NCI-H2107 (cell line): ENCODE measurements around the gene DBNL.

ENCODE experiments used
- DNase-seq: peaks from one replicate; lab custom pipeline; 2025; lab: John Stamatoyannopoulos, UW

DBNL gene

DNA sequence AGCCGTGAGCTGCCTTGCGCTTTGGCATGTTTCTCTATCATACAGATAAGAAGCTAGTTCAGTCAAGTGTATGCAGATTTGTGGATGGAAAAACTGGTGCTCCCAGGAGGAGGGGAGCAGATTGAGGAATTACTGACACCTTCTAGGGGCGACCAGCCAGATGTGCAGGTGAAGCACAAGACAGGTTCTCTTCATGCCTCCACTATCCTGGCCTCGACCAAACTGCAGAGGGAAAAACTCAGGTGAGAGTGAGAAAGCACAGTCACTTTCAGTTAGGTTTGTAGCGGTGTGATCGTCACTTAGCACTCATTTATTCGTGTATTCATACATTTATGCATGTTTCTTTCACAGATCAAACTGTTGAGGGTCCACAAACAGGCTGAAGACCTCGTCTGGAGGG is 600 bp upstream of the DBNL start:
- DNase-seq, result no peak

- DNase-seq, result no peak
Observed at GRCh38 chr7:44045226-44046014, 918 bp downstream of the DBNL start.

GRCh38 chr7:44046321-44047061 is 2.0 kb downstream of the DBNL start:
- DNase-seq, result no peak

DNA sequence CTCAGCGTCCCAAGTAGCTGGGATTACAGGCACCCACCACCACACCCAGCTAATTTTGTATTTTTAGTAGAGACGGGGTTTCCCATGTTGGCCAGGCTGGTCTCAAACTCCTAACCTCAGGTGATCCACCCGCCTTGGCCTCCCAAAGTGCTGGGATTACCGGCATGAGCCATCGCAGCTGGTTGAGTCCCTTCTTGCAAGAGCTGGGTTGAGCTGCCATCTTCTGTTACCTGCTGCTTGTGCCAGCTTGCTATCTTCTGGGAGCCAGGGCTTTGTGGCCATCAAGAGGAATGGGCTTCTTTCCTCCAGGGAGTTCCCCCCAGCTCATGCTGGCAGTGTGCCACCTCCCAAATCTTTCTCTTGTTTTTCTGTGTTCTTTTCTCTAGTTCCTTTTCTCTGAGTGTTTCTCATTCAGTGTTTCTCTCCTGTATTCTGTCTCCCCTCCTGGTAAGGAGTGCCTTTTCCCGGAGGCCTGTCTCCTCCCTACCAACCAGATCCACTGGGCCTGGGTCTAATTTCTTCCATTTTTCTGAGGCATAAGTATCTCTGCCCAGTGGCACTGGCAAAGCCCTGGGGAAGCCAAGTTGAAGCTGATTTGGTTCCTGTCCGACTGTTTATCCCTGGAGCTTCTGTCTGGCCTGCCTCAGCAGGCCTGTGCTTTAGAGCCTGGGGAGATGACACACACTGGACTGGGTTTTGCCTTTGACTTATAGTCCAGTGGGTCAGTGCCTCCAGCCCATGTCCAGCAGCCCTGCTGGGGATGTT is 3.7 kb downstream of the DBNL start:
- no peak for DNase-seq

DNA sequence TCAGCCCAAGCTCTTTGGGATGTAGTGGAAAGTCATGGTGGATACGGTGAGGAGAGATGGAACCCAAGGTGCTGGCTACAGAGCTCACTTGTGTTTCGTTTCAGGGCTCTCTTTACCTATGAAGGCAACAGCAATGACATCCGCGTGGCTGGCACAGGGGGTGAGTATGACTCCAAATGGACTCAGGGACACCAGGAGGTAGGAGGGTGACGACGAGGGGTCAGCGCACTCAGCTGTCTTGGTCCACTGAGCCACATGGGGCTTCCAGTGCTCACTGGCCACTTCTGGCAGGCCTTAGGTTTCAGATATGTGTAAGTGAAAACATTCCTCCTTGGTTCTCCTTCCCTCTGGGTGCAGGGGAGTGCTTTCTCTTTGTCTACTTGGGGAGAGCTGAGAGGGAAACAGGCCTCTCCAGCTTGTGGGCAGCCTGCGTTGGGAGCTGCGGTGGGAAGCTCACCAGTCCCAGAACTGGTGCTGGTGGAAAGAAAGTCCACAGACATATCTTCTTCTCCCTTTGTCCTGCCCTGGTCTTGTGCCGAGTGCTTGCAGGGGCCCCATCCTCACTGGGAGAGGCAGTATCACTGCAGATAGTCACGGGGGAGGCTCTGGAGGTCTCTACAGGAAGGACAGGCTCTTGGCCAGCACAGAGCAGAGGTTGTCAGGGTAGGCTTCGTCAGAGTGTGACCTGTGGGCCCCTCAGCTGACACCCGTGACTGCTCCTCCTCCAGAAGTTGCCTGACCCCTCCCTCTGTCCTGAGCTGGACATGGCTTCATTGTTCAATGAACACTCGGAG is 5.8 kb downstream of the DBNL start:
- DNase-seq, result no peak

DNA sequence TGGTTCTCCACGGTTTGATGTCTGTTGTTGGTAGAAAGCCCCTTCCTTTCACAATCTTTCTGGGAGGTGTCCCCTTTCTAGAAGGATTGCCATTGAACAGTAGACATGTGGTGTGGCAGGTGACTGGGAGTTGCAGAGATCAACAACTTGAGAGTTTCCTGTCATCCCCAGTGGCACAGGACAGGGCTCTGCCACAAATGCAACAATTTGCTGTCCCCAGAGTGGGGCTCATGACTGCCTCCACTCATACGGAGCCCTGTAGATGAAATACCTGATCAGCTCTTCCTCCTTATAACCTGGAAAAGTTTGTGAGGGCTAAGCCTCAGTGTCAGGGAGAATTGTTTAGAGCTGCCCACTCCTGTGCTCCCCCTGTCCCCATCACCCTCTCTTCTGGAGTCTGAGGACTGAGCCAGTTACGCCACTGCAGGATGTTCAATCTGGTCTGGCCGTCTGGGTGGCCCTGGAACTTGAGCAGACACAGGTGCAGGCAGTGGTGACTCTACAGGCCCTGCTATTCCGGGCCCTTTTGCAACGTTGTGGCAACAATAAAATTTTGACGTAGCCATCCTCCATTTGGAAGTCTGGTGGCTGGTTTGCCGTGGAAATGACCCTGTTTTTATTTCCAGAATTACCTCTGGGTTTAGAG is 6.5 kb downstream of the DBNL start:
- no peak for DNase-seq

GRCh38 chr7:44051611-44052220 is 7.2 kb downstream of the DBNL start:
- no peak for DNase-seq

DNA sequence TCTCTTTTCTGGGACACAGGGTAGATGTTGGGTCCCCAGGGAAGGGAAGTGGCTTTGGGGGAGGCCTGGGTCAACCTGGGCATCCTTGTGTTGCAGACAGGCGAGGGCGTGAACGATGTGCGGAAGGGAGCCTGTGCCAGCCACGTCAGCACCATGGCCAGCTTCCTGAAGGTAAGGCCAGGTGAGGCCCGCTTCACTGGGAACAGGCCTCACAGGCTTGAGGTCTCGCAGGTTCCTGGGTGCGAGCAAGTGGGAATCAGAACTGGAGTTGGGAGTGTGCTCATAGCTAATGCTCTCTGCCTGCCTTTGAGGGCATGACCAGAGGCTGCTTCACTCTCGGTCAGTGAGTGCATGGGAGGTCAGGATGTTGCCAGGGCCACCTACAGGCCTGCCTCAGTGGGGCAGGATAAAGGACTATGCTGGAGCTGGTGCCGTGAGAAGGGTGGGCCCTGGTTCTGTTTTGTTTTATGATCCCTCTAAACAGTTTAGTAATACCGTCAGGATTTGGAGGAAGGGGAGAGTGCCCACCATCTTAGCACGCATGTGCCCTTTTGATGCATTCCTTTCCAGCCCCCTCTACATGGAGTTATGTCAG is 8.4 kb downstream of the DBNL start:
- no peak for DNase-seq

DNA sequence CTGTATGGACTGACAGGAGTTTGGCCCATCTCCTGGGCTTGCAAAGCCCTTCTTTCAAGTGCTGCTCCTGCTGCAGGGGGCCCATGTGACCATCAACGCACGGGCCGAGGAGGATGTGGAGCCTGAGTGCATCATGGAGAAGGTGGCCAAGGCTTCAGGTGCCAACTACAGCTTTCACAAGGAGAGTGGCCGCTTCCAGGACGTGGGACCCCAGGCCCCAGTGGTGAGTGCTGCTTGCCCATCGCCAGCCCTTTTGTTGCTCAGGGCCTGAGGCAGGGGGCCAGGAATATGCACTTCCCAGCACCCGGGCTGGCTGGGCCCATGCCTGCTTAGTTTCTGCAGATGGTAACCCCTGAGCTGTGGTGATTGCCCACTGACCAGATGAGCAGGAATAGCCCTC is 12.2 kb downstream of the DBNL start:
- DNase-seq, result no peak

DNA sequence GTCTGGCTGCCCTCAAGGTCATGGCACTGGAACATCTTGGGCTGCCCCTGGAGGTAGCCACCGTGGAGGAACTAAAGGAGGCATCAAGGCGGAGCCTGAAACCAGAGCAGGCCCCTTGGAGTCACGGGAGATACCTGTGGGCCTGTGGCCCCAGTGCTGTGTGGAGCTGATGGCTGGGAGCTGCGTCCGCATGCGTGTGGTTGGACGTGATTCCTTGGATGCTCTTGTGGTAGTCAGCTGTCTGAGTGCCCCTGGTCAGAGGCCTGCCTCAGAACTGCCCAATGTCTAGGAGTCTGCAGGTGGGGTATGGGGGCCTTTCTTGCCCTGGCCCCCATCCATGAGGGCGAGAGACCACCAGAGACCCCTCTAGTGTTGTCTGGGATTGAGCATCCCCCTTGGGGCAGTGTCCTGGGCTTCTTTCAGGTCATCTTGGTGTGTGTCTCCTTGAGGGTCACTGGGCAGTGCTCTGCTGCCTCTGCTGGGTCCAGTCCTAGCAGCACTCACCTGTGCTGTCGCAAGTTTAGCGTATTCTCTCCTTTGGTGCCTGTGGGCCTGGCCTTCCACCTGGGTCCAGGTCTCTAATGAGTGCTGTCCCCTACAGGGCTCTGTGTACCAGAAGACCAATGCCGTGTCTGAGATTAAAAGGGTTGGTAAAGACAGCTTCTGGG is 12.8 kb downstream of the DBNL start:
- no peak for DNase-seq

- no peak for DNase-seq
Observed at GRCh38 chr7:44057849-44058758, 13.6 kb downstream of the DBNL start.

DNA sequence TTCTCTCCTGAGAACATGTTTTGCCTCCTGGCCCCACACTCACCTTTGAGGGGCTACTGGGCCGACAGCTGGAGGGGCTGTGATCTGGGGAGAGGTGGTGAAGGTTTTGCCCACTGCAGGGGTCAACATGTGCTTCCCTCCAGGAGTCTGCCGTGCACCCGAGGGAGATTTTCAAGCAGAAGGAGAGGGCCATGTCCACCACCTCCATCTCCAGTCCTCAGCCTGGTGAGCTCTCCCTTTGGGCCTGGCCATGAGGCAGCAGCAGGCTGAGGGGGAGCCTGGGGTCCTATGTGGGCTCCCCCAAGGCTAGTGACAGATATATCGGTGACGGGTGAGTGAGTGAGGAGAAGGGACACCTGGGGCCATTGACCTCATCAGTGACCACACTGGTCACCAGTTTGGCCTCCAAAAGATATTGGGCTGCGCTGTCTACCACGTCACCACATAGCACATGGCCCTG is 14.3 kb downstream of the DBNL start:
- no peak for DNase-seq

DNA sequence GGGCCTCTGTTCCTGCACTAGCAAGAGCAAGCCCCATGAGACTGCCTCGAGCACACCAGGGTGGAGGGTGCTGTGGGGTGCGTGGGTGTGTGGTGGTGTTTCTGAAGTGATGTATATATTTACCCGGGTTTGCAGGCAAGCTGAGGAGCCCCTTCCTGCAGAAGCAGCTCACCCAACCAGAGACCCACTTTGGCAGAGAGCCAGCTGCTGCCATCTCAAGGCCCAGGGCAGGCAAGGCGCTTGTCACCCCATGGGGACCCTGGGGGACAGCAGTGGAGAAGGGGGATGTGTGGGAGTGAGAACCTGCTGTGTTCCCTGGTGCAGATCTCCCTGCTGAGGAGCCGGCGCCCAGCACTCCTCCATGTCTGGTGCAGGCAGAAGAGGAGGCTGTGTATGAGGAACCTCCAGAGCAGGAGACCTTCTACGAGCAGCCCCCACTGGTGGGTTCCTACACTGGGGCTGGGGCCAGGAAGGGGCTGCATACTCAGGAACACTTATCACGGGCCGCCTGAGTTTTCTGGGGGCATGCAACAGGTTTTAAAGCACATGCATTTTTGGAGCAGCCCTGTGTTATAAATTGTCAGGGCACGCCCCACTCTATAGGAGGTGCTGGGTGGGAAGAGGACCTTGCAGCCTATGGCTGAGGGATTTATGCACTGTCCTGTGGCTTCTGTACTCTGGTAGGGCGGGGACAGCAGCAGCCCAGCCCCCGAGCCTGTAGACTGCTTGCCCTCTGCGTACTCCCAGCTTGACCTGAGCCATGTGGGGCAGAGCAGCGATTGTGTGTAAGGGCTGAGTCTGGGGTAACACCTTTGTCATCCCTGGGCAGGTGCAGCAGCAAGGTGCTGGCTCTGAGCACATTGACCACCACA is 15.0 kb downstream of the DBNL start:
- DNase-seq, result no peak

- DNase-seq, result no peak
Observed at GRCh38 chr7:44060091-44060947, 15.8 kb downstream of the DBNL start.

GRCh38 chr7:44060948-44061644 is 16.6 kb downstream of the DBNL start:
- no peak for DNase-seq

GRCh38 chr7:44061645-44062179 is 17.2 kb downstream of the DBNL start:
- DNase-seq, result no peak
